Measurements from ENCODE around the gene PTRHD1. TPM values are rescaled to one million over a fixed set of nuclear protein-coding genes. Genes with fewer than 3 reads are reported as not detected.

PTRHD1 gene
- polyA plus RNA-seq, 1 experiment = 42.5 TPM

DNA sequence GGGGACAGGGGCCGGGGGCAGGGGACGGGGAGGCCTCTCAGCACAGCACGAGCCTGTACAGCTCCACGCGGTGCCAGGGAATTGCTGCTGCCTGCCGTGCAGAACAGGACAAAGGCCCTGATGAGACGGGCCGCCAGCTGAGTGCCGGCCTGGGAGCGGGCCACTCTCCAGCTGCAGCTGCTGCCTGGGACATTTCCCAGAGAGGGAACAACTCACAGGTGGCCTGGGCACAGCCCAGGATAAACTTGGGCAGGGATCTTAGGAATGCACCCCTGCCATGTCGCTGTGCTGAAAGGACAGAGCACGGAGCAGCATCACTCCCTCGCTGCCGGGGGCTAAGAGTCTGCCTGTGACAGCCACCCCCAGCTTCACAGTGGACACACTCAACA lies 38.9 kb upstream of the PTRHD1 start:
- CTCF ChIA-PET = no interaction called here
- H3K27me3 ChIP-seq (ENCODE audit: control insufficient read depth, insufficient read depth, low read length) = no peaks in the 10 kb centered on the region
- H3K9me3 ChIP-seq (ENCODE audit: control insufficient read depth, insufficient read depth, low read length) = no peaks in the 10 kb centered on the region; the same call in 1 of the 2 replicates
- POLR2A ChIA-PET = no interaction called here
- no peak overlapping the region for H3K4me3 ChIP-seq (ENCODE audit: low read depth, low read length)
- no peak for DNase-seq (ENCODE audit: low read depth, low spot score)
- TF ChIP-seq, protein P1, sequence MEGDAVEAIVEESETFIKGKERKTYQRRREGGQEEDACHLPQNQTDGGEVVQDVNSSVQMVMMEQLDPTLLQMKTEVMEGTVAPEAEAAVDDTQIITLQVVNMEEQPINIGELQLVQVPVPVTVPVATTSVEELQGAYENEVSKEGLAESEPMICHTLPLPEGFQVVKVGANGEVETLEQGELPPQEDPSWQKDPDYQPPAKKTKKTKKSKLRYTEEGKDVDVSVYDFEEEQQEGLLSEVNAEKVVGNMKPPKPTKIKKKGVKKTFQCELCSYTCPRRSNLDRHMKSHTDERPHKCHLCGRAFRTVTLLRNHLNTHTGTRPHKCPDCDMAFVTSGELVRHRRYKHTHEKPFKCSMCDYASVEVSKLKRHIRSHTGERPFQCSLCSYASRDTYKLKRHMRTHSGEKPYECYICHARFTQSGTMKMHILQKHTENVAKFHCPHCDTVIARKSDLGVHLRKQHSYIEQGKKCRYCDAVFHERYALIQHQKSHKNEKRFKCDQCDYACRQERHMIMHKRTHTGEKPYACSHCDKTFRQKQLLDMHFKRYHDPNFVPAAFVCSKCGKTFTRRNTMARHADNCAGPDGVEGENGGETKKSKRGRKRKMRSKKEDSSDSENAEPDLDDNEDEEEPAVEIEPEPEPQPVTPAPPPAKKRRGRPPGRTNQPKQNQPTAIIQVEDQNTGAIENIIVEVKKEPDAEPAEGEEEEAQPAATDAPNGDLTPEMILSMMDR (IDR thresholded peaks at IDR 0.05; ENCODE audit: low read depth, low read length) = no peak
- H3K27ac ChIP-seq (ENCODE audit: low read depth, low read length) = no peak overlapping the region

DNA sequence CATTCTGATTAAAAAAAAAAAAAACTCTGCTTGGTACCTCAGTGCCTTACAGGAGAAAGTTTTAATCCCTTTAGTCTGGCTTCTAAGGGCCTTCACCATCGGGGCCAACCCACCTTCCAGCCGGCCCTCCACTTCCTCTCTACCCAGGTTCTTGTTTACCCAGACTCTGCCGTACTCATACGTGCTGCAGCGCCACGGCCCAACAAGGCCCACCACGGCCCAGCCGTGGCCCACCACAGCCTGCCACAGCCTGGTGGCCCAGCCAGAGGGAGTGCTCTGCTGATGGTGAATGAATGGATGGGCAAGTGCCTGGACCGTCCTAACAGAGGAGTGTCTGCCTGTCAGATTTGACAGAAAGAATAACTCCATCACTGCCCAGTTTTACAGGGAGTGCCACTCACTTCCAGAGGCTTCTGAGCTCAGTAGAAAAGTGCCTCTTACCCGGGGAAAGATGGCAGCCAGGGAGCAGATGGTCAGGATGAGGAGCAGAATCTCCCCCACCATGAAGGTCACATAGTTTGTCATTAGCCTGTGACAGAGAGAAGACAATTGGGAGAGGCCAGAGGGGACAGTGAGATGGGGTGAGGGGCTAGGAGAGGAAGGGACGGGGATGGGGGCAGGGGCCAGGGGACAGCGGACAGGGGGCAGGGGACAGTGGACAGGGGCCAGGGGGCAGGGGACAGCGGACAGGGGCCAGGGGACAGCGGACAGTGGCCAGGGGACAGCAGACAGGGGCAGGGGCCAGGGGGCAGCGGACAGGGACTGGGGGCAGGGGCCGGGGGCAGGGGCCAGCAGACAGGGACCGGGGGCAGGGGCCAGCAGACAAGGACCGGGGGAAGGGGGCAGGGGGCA lies 38.3 kb upstream of the PTRHD1 start:
- H3K27ac ChIP-seq (ENCODE audit: low read depth, low read length) = no peak overlapping the region

GRCh38 chr2:24830786-24831185 lies 37.6 kb upstream of the PTRHD1 start:
- no peak for DNase-seq (ENCODE audit: low read depth, low spot score)
- no peaks in the 10 kb centered on the region; the same call in 1 of the 2 replicates for H3K9me3 ChIP-seq (ENCODE audit: control insufficient read depth, insufficient read depth, low read length)
- H3K27ac ChIP-seq (ENCODE audit: low read depth, low read length) = no peak overlapping the region
- POLR2A ChIA-PET = no interaction called here
- CTCF ChIA-PET = interaction anchor here (0.7 to 6.2 kb wide), 2 partner anchors 218 to 421 kb away, joined by 3 to 145 read pairs; no protein-coding TSS in a partner anchor
- no peaks in the 10 kb centered on the region for H3K27me3 ChIP-seq (ENCODE audit: control insufficient read depth, insufficient read depth, low read length)
- TF ChIP-seq, protein P1 (IDR thresholded peaks at IDR 0.05; ENCODE audit: low read depth, low read length) = no peak
- no peak overlapping the region for H3K4me3 ChIP-seq (ENCODE audit: low read depth, low read length)

More for the DNA sequence above, 38.3 kb upstream of the PTRHD1 start:
- no peaks in the 10 kb centered on the region; the same call in 1 of the 2 replicates for H3K9me3 ChIP-seq (ENCODE audit: control insufficient read depth, insufficient read depth, low read length)
- no peaks in the 10 kb centered on the region for H3K27me3 ChIP-seq (ENCODE audit: control insufficient read depth, insufficient read depth, low read length)
- ChIA-PET CTCF (interaction anchor here (6.2 kb wide), 1 partner anchor 422 kb away, joined by 145 read pairs; no protein-coding TSS in a partner anchor), POLR2A (no interaction called here)
- TF ChIP-seq, protein P1 (IDR thresholded peaks at IDR 0.05; ENCODE audit: low read depth, low read length) = no peak
- no peak for DNase-seq (ENCODE audit: low read depth, low spot score)
- H3K4me3 ChIP-seq (ENCODE audit: low read depth, low read length) = no peak overlapping the region

- ChIA-PET POLR2A (interaction anchor here (0.6 to 0.7 kb wide), 2 partner anchors 376 to 531 kb away, joined by 3 read pairs; no protein-coding TSS in a partner anchor), CTCF (interaction anchor here (0.7 to 6.2 kb wide), 2 partner anchors 217 to 421 kb away, joined by 3 to 145 read pairs; no protein-coding TSS in a partner anchor)
- Histone ChIP-seq H3K9me3 (ENCODE audit: control insufficient read depth, insufficient read depth, low read length) (no peaks in the 10 kb centered on the region; the same call in 1 of the 2 replicates), H3K27me3 (ENCODE audit: control insufficient read depth, insufficient read depth, low read length) (no peaks in the 10 kb centered on the region), H3K27ac (ENCODE audit: low read depth, low read length) (no peak overlapping the region), H3K4me3 (ENCODE audit: low read depth, low read length) (no peak overlapping the region)
- TF ChIP-seq, protein P1 (IDR thresholded peaks at IDR 0.05; ENCODE audit: low read depth, low read length) = peak; percentile 15; the same call in 1 of the 2 replicates
- no peak for DNase-seq (ENCODE audit: low read depth, low spot score)
Measured at GRCh38 chr2:24830351-24830750, 37.2 kb upstream of the PTRHD1 start.
